ENCODE measurements around the gene EIF1AD.

Gene EIF1AD

GRCh38 chr11:66015454-66015881 lies 13.5 kb upstream of the EIF1AD start:
- TF ChIP-seq FOXP2 (optimal IDR thresholded peaks at IDR 0.05; ENCODE audit: borderline replicate concordance, extremely low read depth, extremely low read length, insufficient read depth): no peak
- TF ChIP-seq, protein P1, sequence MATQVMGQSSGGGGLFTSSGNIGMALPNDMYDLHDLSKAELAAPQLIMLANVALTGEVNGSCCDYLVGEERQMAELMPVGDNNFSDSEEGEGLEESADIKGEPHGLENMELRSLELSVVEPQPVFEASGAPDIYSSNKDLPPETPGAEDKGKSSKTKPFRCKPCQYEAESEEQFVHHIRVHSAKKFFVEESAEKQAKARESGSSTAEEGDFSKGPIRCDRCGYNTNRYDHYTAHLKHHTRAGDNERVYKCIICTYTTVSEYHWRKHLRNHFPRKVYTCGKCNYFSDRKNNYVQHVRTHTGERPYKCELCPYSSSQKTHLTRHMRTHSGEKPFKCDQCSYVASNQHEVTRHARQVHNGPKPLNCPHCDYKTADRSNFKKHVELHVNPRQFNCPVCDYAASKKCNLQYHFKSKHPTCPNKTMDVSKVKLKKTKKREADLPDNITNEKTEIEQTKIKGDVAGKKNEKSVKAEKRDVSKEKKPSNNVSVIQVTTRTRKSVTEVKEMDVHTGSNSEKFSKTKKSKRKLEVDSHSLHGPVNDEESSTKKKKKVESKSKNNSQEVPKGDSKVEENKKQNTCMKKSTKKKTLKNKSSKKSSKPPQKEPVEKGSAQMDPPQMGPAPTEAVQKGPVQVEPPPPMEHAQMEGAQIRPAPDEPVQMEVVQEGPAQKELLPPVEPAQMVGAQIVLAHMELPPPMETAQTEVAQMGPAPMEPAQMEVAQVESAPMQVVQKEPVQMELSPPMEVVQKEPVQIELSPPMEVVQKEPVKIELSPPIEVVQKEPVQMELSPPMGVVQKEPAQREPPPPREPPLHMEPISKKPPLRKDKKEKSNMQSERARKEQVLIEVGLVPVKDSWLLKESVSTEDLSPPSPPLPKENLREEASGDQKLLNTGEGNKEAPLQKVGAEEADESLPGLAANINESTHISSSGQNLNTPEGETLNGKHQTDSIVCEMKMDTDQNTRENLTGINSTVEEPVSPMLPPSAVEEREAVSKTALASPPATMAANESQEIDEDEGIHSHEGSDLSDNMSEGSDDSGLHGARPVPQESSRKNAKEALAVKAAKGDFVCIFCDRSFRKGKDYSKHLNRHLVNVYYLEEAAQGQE (IDR thresholded peaks at IDR 0.05; ENCODE audit: insufficient read depth in 1 of 2, low read depth in 2 of 2, low read length in 2 of 2): no peak
- TF ChIP-seq TAF1 (IDR thresholded peaks at IDR 0.05; ENCODE audit: borderline replicate concordance, insufficient read depth, low read length): no peak
- no peak for TF ChIP-seq POLR2AphosphoS5 (IDR thresholded peaks at IDR 0.05; ENCODE audit: low read depth, low read length)
- TF ChIP-seq SIN3A (IDR thresholded peaks at IDR 0.05; ENCODE audit: borderline replicate concordance, insufficient read depth, low read length): no peak

DNA sequence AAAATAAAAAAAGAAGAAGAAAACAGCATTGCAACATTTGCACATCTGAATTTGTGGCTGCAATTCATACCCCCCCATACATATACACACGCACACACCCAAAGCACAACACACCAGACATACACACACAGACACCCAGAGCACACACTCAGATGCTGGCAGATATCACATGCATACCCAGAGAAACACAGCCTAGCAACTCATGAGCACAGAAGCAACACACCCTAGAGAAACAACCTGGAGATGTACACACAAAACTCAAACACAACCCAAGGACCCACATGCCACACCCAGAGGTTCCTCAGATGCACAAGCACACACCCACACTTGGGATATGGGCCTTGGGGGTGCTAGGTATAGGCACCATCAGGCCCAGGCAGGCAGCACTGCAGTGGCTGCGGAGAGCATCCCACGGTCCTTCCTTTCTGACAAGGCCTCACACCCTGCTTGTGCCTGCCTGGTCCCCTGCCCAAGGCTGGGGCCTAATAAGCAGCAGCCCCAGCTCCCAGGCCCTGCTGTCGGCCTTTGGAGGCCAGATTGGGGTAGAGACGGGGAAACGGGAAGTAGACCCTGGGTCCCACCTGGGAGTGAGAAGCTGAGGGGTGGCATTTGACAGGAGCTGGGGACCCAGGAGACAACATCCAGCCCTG lies 13.0 kb upstream of the EIF1AD start:
- TF ChIP-seq TAF1 (IDR thresholded peaks at IDR 0.05; ENCODE audit: borderline replicate concordance, insufficient read depth, low read length): no peak
- TF ChIP-seq POLR2AphosphoS5 (IDR thresholded peaks at IDR 0.05; ENCODE audit: low read depth, low read length): no peak
- TF ChIP-seq SIN3A (IDR thresholded peaks at IDR 0.05; ENCODE audit: borderline replicate concordance, insufficient read depth, low read length): no peak
- TF ChIP-seq, protein P1 (IDR thresholded peaks at IDR 0.05; ENCODE audit: insufficient read depth in 1 of 2, low read depth in 2 of 2, low read length in 2 of 2): no peak
- no peak for TF ChIP-seq FOXP2 (optimal IDR thresholded peaks at IDR 0.05; ENCODE audit: borderline replicate concordance, extremely low read depth, extremely low read length, insufficient read depth)

DNA sequence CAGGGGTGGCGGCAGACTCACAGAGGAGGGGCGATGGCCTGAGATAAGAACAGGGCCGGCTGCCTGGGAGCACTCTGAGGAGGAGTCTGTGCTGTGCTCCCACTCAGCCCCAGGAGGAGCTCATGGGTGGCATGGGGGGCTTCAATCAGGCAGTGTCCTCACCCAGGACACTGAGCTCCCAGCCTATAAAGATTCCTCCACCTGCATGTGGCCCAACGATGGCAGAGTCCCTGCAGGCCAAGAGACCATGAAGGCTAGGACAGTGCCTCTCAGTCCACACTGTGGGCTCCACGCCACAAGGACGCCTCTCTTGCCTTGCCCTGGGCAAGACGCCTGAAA lies 11.8 kb upstream of the EIF1AD start:
- TF ChIP-seq SIN3A (IDR thresholded peaks at IDR 0.05; ENCODE audit: borderline replicate concordance, insufficient read depth, low read length): no peak
- no peak for TF ChIP-seq TAF1 (IDR thresholded peaks at IDR 0.05; ENCODE audit: borderline replicate concordance, insufficient read depth, low read length)
- TF ChIP-seq, protein P1 (IDR thresholded peaks at IDR 0.05; ENCODE audit: insufficient read depth in 1 of 2, low read depth in 2 of 2, low read length in 2 of 2): no peak
- TF ChIP-seq FOXP2 (optimal IDR thresholded peaks at IDR 0.05; ENCODE audit: borderline replicate concordance, extremely low read depth, extremely low read length, insufficient read depth): no peak
- TF ChIP-seq POLR2AphosphoS5 (IDR thresholded peaks at IDR 0.05; ENCODE audit: low read depth, low read length): no peak

- no peak for TF ChIP-seq POLR2AphosphoS5 (IDR thresholded peaks at IDR 0.05; ENCODE audit: low read depth, low read length)
- TF ChIP-seq, protein P1 (IDR thresholded peaks at IDR 0.05; ENCODE audit: insufficient read depth in 1 of 2, low read depth in 2 of 2, low read length in 2 of 2): no peak
- TF ChIP-seq TAF1 (IDR thresholded peaks at IDR 0.05; ENCODE audit: borderline replicate concordance, insufficient read depth, low read length): no peak
- no peak for TF ChIP-seq FOXP2 (optimal IDR thresholded peaks at IDR 0.05; ENCODE audit: borderline replicate concordance, extremely low read depth, extremely low read length, insufficient read depth)
Measured at GRCh38 chr11:66012946-66013761, 11.2 kb upstream of the EIF1AD start.
